ENCODE measurements around the gene CCDC85A. TPM values are rescaled to one million over a fixed set of nuclear protein-coding genes. Genes with fewer than 3 reads are reported as not detected.
A peak's percentile ranks its signal among the peaks of the same experiment; 100 is the strongest.

Gene CCDC85A
- polyA plus RNA-seq, 1 of the 3 experiments (the other 2 are of a cell fraction): 48.7 TPM

DNA sequence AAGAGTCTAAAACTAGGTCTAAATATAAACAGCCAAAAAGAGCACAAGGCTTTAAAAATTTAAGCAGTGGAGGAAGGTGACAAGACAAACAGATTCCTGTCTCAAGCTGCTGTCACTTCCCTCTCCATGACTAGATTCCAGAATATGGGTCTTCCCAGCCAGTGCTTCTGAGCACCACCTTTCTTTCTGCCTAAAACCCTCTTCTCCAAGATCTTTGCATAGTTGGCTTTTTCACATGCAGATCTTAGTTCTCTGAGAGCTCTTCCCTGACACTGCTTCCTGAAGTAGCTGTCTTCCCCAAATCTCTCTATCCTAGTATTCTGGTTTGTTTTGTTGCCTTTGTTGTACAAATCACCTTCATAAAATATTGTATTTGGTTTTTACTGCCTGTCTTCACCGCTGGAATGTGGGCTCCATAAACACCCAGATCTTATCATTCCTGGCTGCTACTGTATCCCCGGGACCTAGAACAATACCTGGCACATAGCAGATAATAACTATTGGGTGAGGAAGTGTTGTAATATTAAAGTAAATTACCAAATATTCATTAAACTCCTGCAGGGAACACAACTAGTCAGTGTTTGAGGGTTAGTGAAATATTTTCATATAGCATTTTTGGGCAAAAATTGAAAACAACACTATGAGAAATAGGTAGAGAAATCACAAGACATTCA is 150.2 kb downstream of the CCDC85A start:
- Histone ChIP-seq H3K4me3 (ENCODE audit: low read depth in 2 of 2, low read length in 1 of 2) (no peak overlapping the region), H4K20me1 (ENCODE audit: insufficient read depth) (peaks cover 71% of the 10 kb centered on the region), H3K79me2 (ENCODE audit: insufficient read depth) (peaks cover 100% of the 10 kb centered on the region), H3K27me3 (ENCODE audit: insufficient read depth) (no peaks in the 10 kb centered on the region), H2AFZ (ENCODE audit: low read depth) (no peak overlapping the region), H3F3A (replicated peaks; ENCODE audit: insufficient read depth) (peaks cover 45% of the 10 kb centered on the region), H3K9me3 (no peaks in the 10 kb centered on the region), H3K4me1 (ENCODE audit: control insufficient read depth in 1 of 2, insufficient read depth in 2 of 2, low read depth in 1 of 2, low read length in 1 of 2) (peaks cover 0 to 20% of the 10 kb centered on the region in 2 experiments; a peak in 1 of 4 replicates), H3K36me3 (replicated peaks in 1 of 2; ENCODE audit: control insufficient read depth in 1 of 2, insufficient read depth in 2 of 2, low read length in 1 of 2) (peaks cover 0 to 24% of the 10 kb centered on the region in 2 experiments), H3K27ac (ENCODE audit: low read depth in 2 of 2, low read length in 1 of 2) (peak overlapping the region; percentile 14 to 62; a peak in 3 of 4 replicates), H3K4me2 (peak overlapping the region; percentile 62; the same call in 1 of the 2 replicates), H3K9me2 (no peaks in the 10 kb centered on the region), H3K9ac (no peak overlapping the region)
- WGBS (ENCODE audit: low lambda C conversion rate): 24% methylated on average over 2 of the region's 2 CpGs
- DNase-seq: no peak
- no peak for TF ChIP-seq JUND (IDR thresholded peaks at IDR 0.05)
- TF ChIP-seq, protein P1, sequence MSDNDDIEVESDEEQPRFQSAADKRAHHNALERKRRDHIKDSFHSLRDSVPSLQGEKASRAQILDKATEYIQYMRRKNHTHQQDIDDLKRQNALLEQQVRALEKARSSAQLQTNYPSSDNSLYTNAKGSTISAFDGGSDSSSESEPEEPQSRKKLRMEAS (IDR thresholded peaks at IDR 0.05; ENCODE audit: low read depth): no peak
- TF ChIP-seq MEF2A (IDR thresholded peaks at IDR 0.05; ENCODE audit: borderline replicate concordance, low read depth): no peak
- 0 out of 2 replicates have a peak, but pooled peaks have one; percentile 14 for TF ChIP-seq TEAD4 (IDR thresholded peaks at IDR 0.05; ENCODE audit: borderline replicate concordance, insufficient read depth)
- ChIA-PET POLR2A (no interaction called here), CTCF (interaction anchor here (1.5 kb wide), 1 partner anchor 151 kb away, joined by 5 read pairs; the partner anchor contains the start of gene CCDC85A)

DNA sequence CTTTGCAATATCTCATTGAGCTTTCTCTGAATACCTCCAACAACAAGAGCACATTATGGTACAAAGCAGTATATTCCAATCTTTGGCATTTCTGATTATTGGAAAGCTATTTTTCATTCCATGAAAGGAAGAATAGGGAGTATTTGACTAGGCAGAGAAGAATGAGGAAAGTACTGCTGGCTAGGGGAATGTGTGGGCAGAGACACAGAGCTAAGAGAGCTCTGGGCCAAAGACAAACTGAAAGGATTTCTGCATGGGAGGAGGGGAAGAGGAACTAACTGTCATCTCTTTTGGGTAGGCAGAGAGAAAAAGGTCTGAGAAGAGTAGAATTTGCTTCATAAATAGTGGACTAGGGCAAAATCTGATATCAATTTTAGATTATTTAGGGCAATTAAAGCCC is 150.8 kb downstream of the CCDC85A start:
- Histone ChIP-seq H3K27me3 (ENCODE audit: insufficient read depth) (no peaks in the 10 kb centered on the region), H3K9me3 (no peaks in the 10 kb centered on the region), H3K4me3 (ENCODE audit: low read depth in 2 of 2, low read length in 1 of 2) (no peak overlapping the region; a peak in 1 of 4 replicates), H3F3A (replicated peaks; ENCODE audit: insufficient read depth) (peaks cover 45% of the 10 kb centered on the region), H3K27ac (ENCODE audit: low read depth in 2 of 2, low read length in 1 of 2) (peak overlapping the region in 1 of 2 experiments; percentile 62; a peak in 3 of 4 replicates), H3K9me2 (no peaks in the 10 kb centered on the region), H3K79me2 (ENCODE audit: insufficient read depth) (peaks cover 100% of the 10 kb centered on the region), H3K9ac (no peak overlapping the region), H3K36me3 (replicated peaks in 1 of 2; ENCODE audit: control insufficient read depth in 1 of 2, insufficient read depth in 2 of 2, low read length in 1 of 2) (peaks cover 0 to 24% of the 10 kb centered on the region in 2 experiments), H3K4me1 (ENCODE audit: control insufficient read depth in 1 of 2, insufficient read depth in 2 of 2, low read depth in 1 of 2, low read length in 1 of 2) (peaks cover 0 to 20% of the 10 kb centered on the region in 2 experiments; a peak in 2 of 4 replicates), H4K20me1 (ENCODE audit: insufficient read depth) (peaks cover 68% of the 10 kb centered on the region), H2AFZ (ENCODE audit: low read depth) (no peak overlapping the region), H3K4me2 (peak overlapping the region; percentile 62)
- TF ChIP-seq TAF1 (IDR thresholded peaks at IDR 0.05; ENCODE audit: borderline replicate concordance, low read depth, low read length) (no peak), ELF1 (IDR thresholded peaks at IDR 0.05) (0 out of 2 replicates have a peak, but pooled peaks have one; percentile 9), POLR2AphosphoS5 (IDR thresholded peaks at IDR 0.05; ENCODE audit: low read depth, low read length) (no peak), FOSL2 (IDR thresholded peaks at IDR 0.05; ENCODE audit: borderline replicate concordance, low read depth) (no peak)
- DNase-seq: no peak
- POLR2A ChIA-PET: no interaction called here
- CTCF ChIA-PET: interaction anchor here (1.5 kb wide), 1 partner anchor 151 kb away, joined by 5 read pairs; the partner anchor contains the start of gene CCDC85A

DNA sequence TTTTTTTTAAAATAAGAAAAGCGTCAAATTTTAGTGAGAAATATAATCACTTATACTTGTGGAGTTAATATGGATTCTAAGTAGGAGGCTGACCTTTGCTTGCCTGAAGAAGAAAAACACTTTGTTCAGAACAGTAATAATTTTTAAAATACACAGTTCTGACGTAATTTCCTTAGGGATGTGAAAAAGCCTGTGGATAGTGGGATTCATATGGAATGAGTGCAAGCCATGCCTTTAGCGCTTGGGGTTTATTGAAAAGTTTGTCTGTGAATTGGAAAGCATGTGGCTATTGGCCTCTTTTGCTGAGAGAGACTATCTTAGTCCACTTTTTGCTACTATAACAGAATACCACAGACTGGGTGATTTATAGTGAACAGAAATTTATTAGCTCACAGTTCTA is 151.3 kb downstream of the CCDC85A start:
- ChIA-PET CTCF (interaction anchor here (1.5 kb wide), 1 partner anchor 152 kb away, joined by 5 read pairs; the partner anchor contains the start of gene CCDC85A), POLR2A (no interaction called here)
- no peak for DNase-seq
- Histone ChIP-seq H2AFZ (ENCODE audit: low read depth) (no peak overlapping the region), H3K9ac (no peak overlapping the region), H3K27me3 (ENCODE audit: insufficient read depth) (no peaks in the 10 kb centered on the region), H3K79me2 (ENCODE audit: insufficient read depth) (peaks cover 100% of the 10 kb centered on the region), H4K20me1 (ENCODE audit: insufficient read depth) (peaks cover 65% of the 10 kb centered on the region), H3K4me2 (peak overlapping the region; percentile 62), H3K9me2 (no peaks in the 10 kb centered on the region), H3K9me3 (no peaks in the 10 kb centered on the region), H3F3A (replicated peaks; ENCODE audit: insufficient read depth) (peaks cover 45% of the 10 kb centered on the region), H3K4me3 (ENCODE audit: low read depth in 2 of 2, low read length in 1 of 2) (no peak overlapping the region; a peak in 1 of 4 replicates), H3K4me1 (ENCODE audit: control insufficient read depth in 1 of 2, insufficient read depth in 2 of 2, low read depth in 1 of 2, low read length in 1 of 2) (peaks cover 0 to 20% of the 10 kb centered on the region in 2 experiments; a peak in 2 of 4 replicates), H3K27ac (ENCODE audit: low read depth in 2 of 2, low read length in 1 of 2) (peak overlapping the region in 1 of 2 experiments; percentile 62; a peak in 3 of 4 replicates), H3K36me3 (replicated peaks in 1 of 2; ENCODE audit: control insufficient read depth in 1 of 2, insufficient read depth in 2 of 2, low read length in 1 of 2) (peaks cover 0 to 25% of the 10 kb centered on the region in 2 experiments)
- TF ChIP-seq TAF1 (IDR thresholded peaks at IDR 0.05; ENCODE audit: borderline replicate concordance, low read depth, low read length) (no peak), FOSL2 (IDR thresholded peaks at IDR 0.05; ENCODE audit: borderline replicate concordance, low read depth) (no peak), SMC3 (IDR thresholded peaks at IDR 0.05; ENCODE audit: low read depth, low read length) (no peak), RXRA (IDR thresholded peaks at IDR 0.05; ENCODE audit: borderline replicate concordance, low read depth) (no peak)
- TF ChIP-seq, protein P2, sequence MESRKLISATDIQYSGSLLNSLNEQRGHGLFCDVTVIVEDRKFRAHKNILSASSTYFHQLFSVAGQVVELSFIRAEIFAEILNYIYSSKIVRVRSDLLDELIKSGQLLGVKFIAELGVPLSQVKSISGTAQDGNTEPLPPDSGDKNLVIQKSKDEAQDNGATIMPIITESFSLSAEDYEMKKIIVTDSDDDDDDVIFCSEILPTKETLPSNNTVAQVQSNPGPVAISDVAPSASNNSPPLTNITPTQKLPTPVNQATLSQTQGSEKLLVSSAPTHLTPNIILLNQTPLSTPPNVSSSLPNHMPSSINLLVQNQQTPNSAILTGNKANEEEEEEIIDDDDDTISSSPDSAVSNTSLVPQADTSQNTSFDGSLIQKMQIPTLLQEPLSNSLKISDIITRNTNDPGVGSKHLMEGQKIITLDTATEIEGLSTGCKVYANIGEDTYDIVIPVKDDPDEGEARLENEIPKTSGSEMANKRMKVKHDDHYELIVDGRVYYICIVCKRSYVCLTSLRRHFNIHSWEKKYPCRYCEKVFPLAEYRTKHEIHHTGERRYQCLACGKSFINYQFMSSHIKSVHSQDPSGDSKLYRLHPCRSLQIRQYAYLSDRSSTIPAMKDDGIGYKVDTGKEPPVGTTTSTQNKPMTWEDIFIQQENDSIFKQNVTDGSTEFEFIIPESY (IDR thresholded peaks at IDR 0.05; ENCODE audit: borderline replicate concordance, low read depth): no peak
- TF ChIP-seq, protein P3, sequence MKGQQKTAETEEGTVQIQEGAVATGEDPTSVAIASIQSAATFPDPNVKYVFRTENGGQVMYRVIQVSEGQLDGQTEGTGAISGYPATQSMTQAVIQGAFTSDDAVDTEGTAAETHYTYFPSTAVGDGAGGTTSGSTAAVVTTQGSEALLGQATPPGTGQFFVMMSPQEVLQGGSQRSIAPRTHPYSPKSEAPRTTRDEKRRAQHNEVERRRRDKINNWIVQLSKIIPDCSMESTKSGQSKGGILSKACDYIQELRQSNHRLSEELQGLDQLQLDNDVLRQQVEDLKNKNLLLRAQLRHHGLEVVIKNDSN (IDR thresholded peaks at IDR 0.05; ENCODE audit: borderline replicate concordance, low read depth): no peak
- WGBS (ENCODE audit: low lambda C conversion rate): 56% methylated on average over 3 of the region's 3 CpGs

Data from SK-N-SH (cell line).